SJCRH30 (cell line): ENCODE results near the gene WASF2. TPM values are rescaled to one million over a fixed set of nuclear protein-coding genes. Genes with fewer than 3 reads are reported as not detected.
"Not testable (repeated sequence)": the region's sequence is repeated elsewhere in the genome, so short reads cannot be mapped to it uniquely, and the experiment has no call there.

Experiments
- DNase-seq, 2 experiments: peaks; one replicate each; pipeline ENCODE4 v3.0.0-alpha.2; 2015 to 2020
- H3K27ac ChIP-seq: fragments of 250-450 bp; sonication (Bioruptor Pico); 2 replicates; pipeline ENCODE4 v1.5.1; 2020; ENCODE audit warnings: mild to moderate bottlenecking, moderate library complexity
- H3K27me3 ChIP-seq: fragments of 250-450 bp; sonication (Bioruptor Pico); 2 replicates; pipeline ENCODE4 v1.5.1; 2020; ENCODE audit warnings: mild to moderate bottlenecking, moderate library complexity
- H3K36me3 ChIP-seq: fragments of 250-450 bp; sonication (Bioruptor Pico); 2 replicates; pipeline ENCODE4 v1.5.1; 2020; ENCODE audit warnings: mild to moderate bottlenecking, moderate library complexity
- H3K4me1 ChIP-seq: fragments of 250-450 bp; sonication (Bioruptor Pico); 2 replicates; pipeline ENCODE4 v1.5.1; 2020; ENCODE audit warnings: mild to moderate bottlenecking, moderate library complexity
- H3K4me3 ChIP-seq: fragments of 250-450 bp; sonication (Bioruptor Pico); 2 replicates; pipeline ENCODE4 v1.5.1; 2020; ENCODE audit warnings: mild to moderate bottlenecking, moderate library complexity
- H3K9me3 ChIP-seq: fragments of 250-450 bp; sonication (Bioruptor Pico); replicated peaks from 2 replicates; pipeline ENCODE4 v1.5.1; 2020; ENCODE audit warnings: mild to moderate bottlenecking, moderate library complexity
- total RNA-seq: library from RNA; depleted of rRNA; stranded (reverse); fragments of >200 nt; shearing (Covaris generic); gene quantifications from 2 replicates; pipeline ENCODE4 v1.2.3, GENCODE V29; 2014; rRNA removed

The WASF2 gene
- total RNA-seq = 38.2 and 43.6 TPM in 2 replicates

GRCh38 chr1:27489973-27490741 lies at the start of gene WASF2:
WASF2 (minus strand) TSS chr1:27490167; CDS start chr1:27428890, 61,277 bp downstream.
- DNase-seq = peak; percentile 99
- no peaks in the 10 kb centered on the region for H3K27me3 ChIP-seq
- peak within 1 kb of the TSS; percentile 90 for H3K4me3 ChIP-seq
- H3K9me3 ChIP-seq = no peaks in the 10 kb centered on the region
- no peaks in the 10 kb centered on the region for H3K36me3 ChIP-seq
- H3K27ac ChIP-seq = peak within 1 kb of the TSS; percentile 98
- H3K4me1 ChIP-seq = peaks cover 10% of the 10 kb centered on the region; the same call in 1 of the 2 replicates

GRCh38 chr1:27538793-27539192 lies 48.8 kb upstream of the WASF2 start:
- Histone ChIP-seq H3K4me1 (peaks cover 82% of the 10 kb centered on the region), H3K27ac (peak overlapping the region; percentile 33), H3K36me3 (peaks cover 42% of the 10 kb centered on the region), H3K27me3 (no peaks in the 10 kb centered on the region), H3K9me3 (no peaks in the 10 kb centered on the region), H3K4me3 (no peak overlapping the region)
- peak; percentile 76 to 80 for DNase-seq

GRCh38 chr1:27538305-27538676 lies 48.3 kb upstream of the WASF2 start:
- DNase-seq, H3K9me3 ChIP-seq, H3K4me3 ChIP-seq, H3K27me3 ChIP-seq: not testable (repeated sequence)
- H3K27ac ChIP-seq = peak overlapping the region; percentile 33
- peaks cover 78% of the 10 kb centered on the region for H3K4me1 ChIP-seq
- peaks cover 46% of the 10 kb centered on the region for H3K36me3 ChIP-seq

GRCh38 chr1:27536767-27537166 lies 46.8 kb upstream of the WASF2 start:
- Histone ChIP-seq H3K4me3 (no peak overlapping the region), H3K9me3 (no peaks in the 10 kb centered on the region), H3K4me1 (peaks cover 62% of the 10 kb centered on the region), H3K27me3 (no peaks in the 10 kb centered on the region), H3K27ac (peak overlapping the region; percentile 28), H3K36me3 (peaks cover 44% of the 10 kb centered on the region)
- peak; percentile 86 to 90 for DNase-seq

- no peak overlapping the region for H3K27ac ChIP-seq
- no peak for DNase-seq
- peaks cover 42% of the 10 kb centered on the region for H3K36me3 ChIP-seq
- H3K27me3 ChIP-seq = no peaks in the 10 kb centered on the region
- H3K4me3 ChIP-seq = no peak overlapping the region
- H3K4me1 ChIP-seq = peaks cover 60% of the 10 kb centered on the region
- H3K9me3 ChIP-seq = no peaks in the 10 kb centered on the region
These were observed 46.2 kb upstream of the WASF2 start for GRCh38 chr1:27536010-27536757.

- Histone ChIP-seq H3K36me3 (peaks cover 42% of the 10 kb centered on the region), H3K27ac (no peak overlapping the region), H3K27me3 (no peaks in the 10 kb centered on the region), H3K4me1 (peaks cover 53% of the 10 kb centered on the region), H3K9me3 (no peaks in the 10 kb centered on the region), H3K4me3 (no peak overlapping the region)
- no peak for DNase-seq
These were observed 45.4 kb upstream of the WASF2 start for GRCh38 chr1:27535386-27535785.

GRCh38 chr1:27531959-27532685 lies 42.2 kb upstream of the WASF2 start:
- Histone ChIP-seq H3K4me1 (peaks cover 38% of the 10 kb centered on the region), H3K27ac (no peak overlapping the region), H3K4me3 (no peak overlapping the region), H3K9me3 (no peaks in the 10 kb centered on the region), H3K36me3 (peaks cover 27% of the 10 kb centered on the region), H3K27me3 (no peaks in the 10 kb centered on the region)
- DNase-seq = no peak

GRCh38 chr1:27530192-27530591 lies 40.2 kb upstream of the WASF2 start:
- no peak for DNase-seq
- Histone ChIP-seq H3K27me3 (no peaks in the 10 kb centered on the region), H3K4me1 (peaks cover 36% of the 10 kb centered on the region), H3K36me3 (peaks cover 16% of the 10 kb centered on the region), H3K9me3 (no peaks in the 10 kb centered on the region), H3K4me3 (no peak overlapping the region), H3K27ac (no peak overlapping the region)

GRCh38 chr1:27529704-27530018 lies 39.7 kb upstream of the WASF2 start:
- Histone ChIP-seq H3K36me3 (peaks cover 13% of the 10 kb centered on the region), H3K27me3 (no peaks in the 10 kb centered on the region), H3K4me3 (no peak overlapping the region), H3K27ac (peak overlapping the region; percentile 4), H3K4me1 (peaks cover 37% of the 10 kb centered on the region), H3K9me3 (no peaks in the 10 kb centered on the region)
- DNase-seq = no peak

- Histone ChIP-seq H3K27me3 (no peaks in the 10 kb centered on the region), H3K4me1 (peaks cover 37% of the 10 kb centered on the region), H3K36me3 (peaks cover 13% of the 10 kb centered on the region), H3K9me3 (no peaks in the 10 kb centered on the region), H3K27ac (peak overlapping the region; percentile 4), H3K4me3 (peak overlapping the region; percentile 60)
- DNase-seq = peak; percentile 76 to 84
These were observed 39.1 kb upstream of the WASF2 start for GRCh38 chr1:27528818-27529703.

- peak; percentile 53 to 68 for DNase-seq
- Histone ChIP-seq H3K27me3 (no peaks in the 10 kb centered on the region), H3K36me3 (peaks cover 6% of the 10 kb centered on the region; the same call in 1 of the 2 replicates), H3K27ac (peak overlapping the region; percentile 44), H3K4me3 (peak overlapping the region; percentile 60), H3K4me1 (peaks cover 42% of the 10 kb centered on the region), H3K9me3 (no peaks in the 10 kb centered on the region)
These were observed 38.2 kb upstream of the WASF2 start for GRCh38 chr1:27527890-27528817.

- peaks cover 50% of the 10 kb centered on the region for H3K4me1 ChIP-seq
- no peaks in the 10 kb centered on the region for H3K36me3 ChIP-seq
- H3K4me3 ChIP-seq = peak overlapping the region; percentile 60
- peak overlapping the region; percentile 44 for H3K27ac ChIP-seq
- no peaks in the 10 kb centered on the region for H3K9me3 ChIP-seq
- H3K27me3 ChIP-seq = no peaks in the 10 kb centered on the region
- peak; percentile 95 to 96 for DNase-seq
These were observed 37.4 kb upstream of the WASF2 start for GRCh38 chr1:27527223-27527889.
